ENCODE results near the gene CFL1.

- no peak for TF ChIP-seq CTCF (IDR thresholded peaks at IDR 0.05)
- no peak for TF ChIP-seq EP300 (IDR thresholded peaks at IDR 0.05)
- no peak for TF ChIP-seq POLR2AphosphoS5 (IDR thresholded peaks at IDR 0.05)
- no peak for TF ChIP-seq POLR2A (IDR thresholded peaks at IDR 0.05)
These were observed 10.2 kb downstream of the CFL1 start for GRCh38 chr11:65847746-65848145.

Measured in sigmoid colon (tissue), 4 donors.